NB4 (cell line): ENCODE results near the gene CENPB.
"Not testable (repeated sequence)": the region's sequence is repeated elsewhere in the genome, so short reads cannot be mapped to it uniquely, and the experiment has no call there.

Experiments
- DNase-seq: peaks from one replicate; pipeline ENCODE4 v3.0.0; 2010; ENCODE audit warnings: low read depth
- H3K4me3 ChIP-seq: one replicate; pipeline ENCODE4 v1.5.1; 2011; ENCODE audit warnings: mild to moderate bottlenecking, low read depth, low read length, moderate library complexity
- MYC ChIP-seq: IDR thresholded peaks from 2 replicates; pipeline ENCODE4 v1.6.1; 2011; ENCODE audit warnings: low read depth, low read length
- POLR2A ChIP-seq: IDR thresholded peaks from 2 replicates; pipeline ENCODE4 v1.6.1; 2011; ENCODE audit warnings: mild to moderate bottlenecking; ENCODE audit not compliant: insufficient read length; ENCODE audit errors: extremely low read depth
- TF ChIP-seq, protein P1 (sequence below): IDR thresholded peaks from one replicate; pipeline ENCODE4 v1.5.1; 2012; ENCODE audit warnings: low read depth, low read length
- TF ChIP-seq, protein P2 (sequence below): IDR thresholded peaks from 2 replicates; pipeline ENCODE4 v1.6.1; 2011; ENCODE audit warnings: low read depth, low read length

Gene CENPB, protein sequence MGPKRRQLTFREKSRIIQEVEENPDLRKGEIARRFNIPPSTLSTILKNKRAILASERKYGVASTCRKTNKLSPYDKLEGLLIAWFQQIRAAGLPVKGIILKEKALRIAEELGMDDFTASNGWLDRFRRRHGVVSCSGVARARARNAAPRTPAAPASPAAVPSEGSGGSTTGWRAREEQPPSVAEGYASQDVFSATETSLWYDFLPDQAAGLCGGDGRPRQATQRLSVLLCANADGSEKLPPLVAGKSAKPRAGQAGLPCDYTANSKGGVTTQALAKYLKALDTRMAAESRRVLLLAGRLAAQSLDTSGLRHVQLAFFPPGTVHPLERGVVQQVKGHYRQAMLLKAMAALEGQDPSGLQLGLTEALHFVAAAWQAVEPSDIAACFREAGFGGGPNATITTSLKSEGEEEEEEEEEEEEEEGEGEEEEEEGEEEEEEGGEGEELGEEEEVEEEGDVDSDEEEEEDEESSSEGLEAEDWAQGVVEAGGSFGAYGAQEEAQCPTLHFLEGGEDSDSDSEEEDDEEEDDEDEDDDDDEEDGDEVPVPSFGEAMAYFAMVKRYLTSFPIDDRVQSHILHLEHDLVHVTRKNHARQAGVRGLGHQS

DNA sequence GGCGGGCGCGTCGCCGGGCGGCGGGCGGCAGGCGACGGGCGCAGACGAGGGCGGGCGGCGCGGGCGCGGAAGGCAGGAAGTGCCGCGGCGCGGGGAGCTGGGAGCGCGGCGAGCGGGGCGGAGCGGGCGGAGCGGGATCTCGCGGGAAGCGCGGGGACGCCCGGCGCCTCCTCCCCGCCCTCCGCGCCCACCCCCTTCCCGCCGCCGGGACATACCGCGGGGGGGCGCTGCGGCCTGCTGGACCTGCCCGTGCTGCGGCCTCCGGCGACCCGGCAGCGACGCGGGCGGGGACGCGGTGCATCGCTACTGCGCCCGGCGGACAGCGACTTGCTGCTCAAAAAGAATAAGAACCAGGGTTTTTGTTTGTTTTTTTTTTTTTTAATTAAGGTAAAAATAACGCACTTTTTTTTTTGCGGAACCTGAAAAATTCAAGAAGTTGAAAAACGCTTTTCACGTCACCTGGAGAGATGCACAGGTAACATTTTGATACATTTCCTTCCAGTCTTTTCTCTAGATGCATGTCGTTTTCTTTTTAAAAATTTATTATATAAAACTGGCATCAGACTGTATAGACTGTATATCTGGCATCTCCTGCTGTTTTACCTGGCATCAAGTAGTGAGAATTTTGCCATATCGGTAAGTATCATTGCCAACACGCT is at the start of gene CENPB:
CENPB (minus strand) TSS at position 76 of the 659 bp plus-strand sequence. CDS start 257 bp downstream, outside the sequence.
- TF ChIP-seq, protein P1, sequence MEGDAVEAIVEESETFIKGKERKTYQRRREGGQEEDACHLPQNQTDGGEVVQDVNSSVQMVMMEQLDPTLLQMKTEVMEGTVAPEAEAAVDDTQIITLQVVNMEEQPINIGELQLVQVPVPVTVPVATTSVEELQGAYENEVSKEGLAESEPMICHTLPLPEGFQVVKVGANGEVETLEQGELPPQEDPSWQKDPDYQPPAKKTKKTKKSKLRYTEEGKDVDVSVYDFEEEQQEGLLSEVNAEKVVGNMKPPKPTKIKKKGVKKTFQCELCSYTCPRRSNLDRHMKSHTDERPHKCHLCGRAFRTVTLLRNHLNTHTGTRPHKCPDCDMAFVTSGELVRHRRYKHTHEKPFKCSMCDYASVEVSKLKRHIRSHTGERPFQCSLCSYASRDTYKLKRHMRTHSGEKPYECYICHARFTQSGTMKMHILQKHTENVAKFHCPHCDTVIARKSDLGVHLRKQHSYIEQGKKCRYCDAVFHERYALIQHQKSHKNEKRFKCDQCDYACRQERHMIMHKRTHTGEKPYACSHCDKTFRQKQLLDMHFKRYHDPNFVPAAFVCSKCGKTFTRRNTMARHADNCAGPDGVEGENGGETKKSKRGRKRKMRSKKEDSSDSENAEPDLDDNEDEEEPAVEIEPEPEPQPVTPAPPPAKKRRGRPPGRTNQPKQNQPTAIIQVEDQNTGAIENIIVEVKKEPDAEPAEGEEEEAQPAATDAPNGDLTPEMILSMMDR = peak; percentile 52
- TF ChIP-seq, protein P2, sequence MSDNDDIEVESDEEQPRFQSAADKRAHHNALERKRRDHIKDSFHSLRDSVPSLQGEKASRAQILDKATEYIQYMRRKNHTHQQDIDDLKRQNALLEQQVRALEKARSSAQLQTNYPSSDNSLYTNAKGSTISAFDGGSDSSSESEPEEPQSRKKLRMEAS = no peak
- peak; percentile 42; the same call in 1 of the 2 replicates for TF ChIP-seq MYC
- peak; percentile 34 for TF ChIP-seq POLR2A
- H3K4me3 ChIP-seq = peak within 1 kb of the TSS; percentile 83
- DNase-seq = peak; percentile 93

DNA sequence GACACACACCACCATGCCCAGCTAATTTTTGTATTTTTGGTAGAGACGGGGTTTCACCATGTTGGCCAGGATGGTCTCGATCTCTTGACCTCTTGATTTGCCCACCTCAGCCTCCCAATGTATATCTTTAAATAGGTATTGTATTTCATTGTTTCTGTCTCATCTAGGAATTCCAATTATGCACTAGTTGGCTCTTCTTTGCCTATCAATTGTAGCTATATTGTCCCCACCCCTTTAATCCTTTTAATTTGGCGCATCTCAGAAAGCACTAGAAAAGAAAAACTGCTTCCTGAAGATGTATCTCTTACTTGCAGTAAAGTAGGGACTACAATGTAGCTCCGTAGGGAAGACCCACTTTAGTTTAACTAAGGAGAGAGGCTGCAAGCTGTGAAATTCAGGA is 49.6 kb upstream of the CENPB start:
- H3K4me3 ChIP-seq = no peak overlapping the region
- DNase-seq = no peak
- TF ChIP-seq POLR2A (no peak), MYC (no peak)
- TF ChIP-seq, protein P2 = no peak
- TF ChIP-seq, protein P1 = no peak

DNA sequence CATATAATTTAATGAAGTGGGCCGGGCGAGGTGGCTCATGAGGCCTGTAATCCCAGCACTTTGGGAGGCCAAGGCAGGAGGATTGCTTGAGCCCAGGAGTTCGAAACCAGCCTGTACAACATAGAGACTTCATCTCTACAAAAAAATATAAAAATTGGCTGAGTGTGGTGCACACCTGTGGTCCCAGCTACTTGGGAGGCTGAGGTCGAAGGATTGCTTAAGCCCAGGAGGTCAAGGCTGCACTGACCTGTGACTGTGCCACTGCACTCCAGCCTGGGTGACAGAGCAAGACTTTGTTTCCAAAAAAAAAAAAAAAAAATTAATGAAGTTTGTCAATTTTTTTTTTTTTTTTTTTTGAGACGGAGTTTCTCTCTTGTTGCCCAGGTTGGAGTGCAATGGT is 43.4 kb upstream of the CENPB start:
- DNase-seq, H3K4me3 ChIP-seq: not testable (repeated sequence)

DNA sequence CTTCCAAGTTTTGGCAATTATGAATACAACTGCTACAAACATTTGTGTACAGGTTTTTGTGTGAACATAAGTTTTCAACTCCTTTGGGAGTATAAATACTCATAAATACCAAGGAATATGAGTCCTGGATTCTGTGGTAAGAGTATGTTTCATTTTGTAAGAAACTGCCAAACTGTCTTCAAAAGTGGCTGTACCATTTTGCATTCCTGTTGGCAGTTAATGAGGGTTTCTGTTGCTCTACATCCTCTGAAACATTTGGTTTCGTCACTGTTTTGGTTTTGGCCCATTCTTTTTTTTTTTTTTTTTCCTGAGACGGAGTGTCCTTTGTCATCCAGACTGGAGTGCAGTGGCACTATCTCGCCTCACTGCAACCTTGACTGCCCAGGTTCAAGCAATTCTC is 42.3 kb upstream of the CENPB start:
- no peak overlapping the region for H3K4me3 ChIP-seq
- TF ChIP-seq, protein P1 = no peak
- no peak for TF ChIP-seq MYC
- TF ChIP-seq, protein P2 = no peak
- TF ChIP-seq POLR2A = no peak
- DNase-seq = no peak

DNA sequence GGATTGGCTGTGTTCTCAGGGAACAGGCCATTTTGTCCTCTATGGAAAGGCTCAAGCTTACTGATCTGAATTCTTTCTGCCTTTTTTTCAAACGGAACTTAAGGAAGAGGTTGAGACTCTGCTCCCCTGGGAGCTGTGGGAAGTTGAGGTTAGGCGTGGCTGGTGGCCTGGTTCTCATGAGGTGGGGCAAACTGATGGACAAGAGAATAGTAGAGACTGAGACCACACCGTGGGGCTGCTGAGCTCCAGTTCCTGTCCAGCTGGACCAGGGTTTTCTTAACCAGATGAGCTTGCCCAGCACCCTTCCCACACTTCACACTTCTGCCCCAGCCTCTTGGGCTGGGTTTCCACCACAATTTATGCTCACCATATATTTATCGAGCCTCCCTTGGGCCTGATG is 39.9 kb upstream of the CENPB start:
- no peak overlapping the region for H3K4me3 ChIP-seq
- no peak for TF ChIP-seq MYC
- no peak for TF ChIP-seq POLR2A
- TF ChIP-seq, protein P1 = no peak
- TF ChIP-seq, protein P2 = no peak; the same call in 1 of the 2 replicates
- DNase-seq = peak; percentile 91

DNA sequence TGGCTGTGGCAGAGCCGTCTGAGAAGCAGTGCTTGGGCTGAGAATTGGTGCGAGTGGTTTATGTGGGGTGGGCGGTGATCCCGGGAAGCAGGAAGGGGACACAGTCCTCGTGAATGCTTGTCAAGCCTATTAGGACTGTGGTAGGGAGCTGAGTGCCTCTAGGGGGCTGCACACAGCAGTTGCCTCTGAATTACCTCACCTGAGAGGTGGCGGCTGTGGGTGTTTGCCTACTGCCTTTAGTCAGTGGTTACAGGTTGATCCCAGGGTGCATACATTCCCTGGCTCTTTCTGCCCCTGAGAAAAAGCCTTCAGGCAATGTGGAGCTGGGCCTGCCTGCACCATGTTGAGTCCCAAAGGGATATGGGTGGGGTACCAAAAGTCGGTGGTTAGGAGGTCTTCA is 39.0 kb upstream of the CENPB start:
- no peak for DNase-seq
- H3K4me3 ChIP-seq = no peak overlapping the region
- TF ChIP-seq MYC (no peak), POLR2A (no peak)
- TF ChIP-seq, protein P1 = no peak
- TF ChIP-seq, protein P2 = no peak
